Activated CD4-positive, alpha-beta memory T cell treated with anti-CD3 and anti-CD28 coated beads, Interleukin-2, amount 10 ng/mL, durations not matched to agents 7 days and 5 days (primary cell): ENCODE results near the gene ZDHHC19. TPM values are rescaled to one million over a fixed set of nuclear protein-coding genes. Genes with fewer than 3 reads are reported as not detected.
A peak's percentile ranks its signal among the peaks of the same experiment; 100 is the strongest.

Experiments
- CTCF ChIA-PET: fragments of 350-600 bp; sonication (Branson Sonifier 250); formaldehyde crosslinking; loops from one replicate; lab custom pipeline; 2021; ENCODE audit warnings: antibody characterized with exemption, inconsistent platforms; lab: Charles Lee
- POLR2A ChIA-PET: fragments of 350-600 bp; sonication (Branson Sonifier 250); formaldehyde crosslinking; loops from one replicate; lab custom pipeline; 2021; ENCODE audit warnings: antibody characterized with exemption; lab: Charles Lee
- DNase-seq: peaks from one replicate; pipeline ENCODE4 v3.0.0-alpha.2; 2020
- H3K27ac Mint-ChIP-seq: one replicate; pipeline ENCODE4 v1.8.0; 2021; ENCODE audit warnings: mild to moderate bottlenecking, mixed read lengths
- H3K27me3 Mint-ChIP-seq: one replicate; pipeline ENCODE4 v1.8.0; 2021; ENCODE audit warnings: mixed read lengths
- H3K36me3 Mint-ChIP-seq: one replicate; pipeline ENCODE4 v1.8.0; 2021; ENCODE audit warnings: low read depth, mixed read lengths
- H3K4me1 Mint-ChIP-seq: one replicate; pipeline ENCODE4 v1.8.0; 2021; ENCODE audit warnings: mixed read lengths
- H3K4me3 Mint-ChIP-seq: one replicate; pipeline ENCODE4 v1.8.0; 2021; ENCODE audit warnings: mild to moderate bottlenecking, mixed read lengths
- H3K9me3 Mint-ChIP-seq: one replicate; pipeline ENCODE4 v1.8.0; 2021; ENCODE audit warnings: mixed read lengths
- total RNA-seq, 2 experiments: library from RNA; stranded (reverse); gene quantifications; one replicate each; pipeline ENCODE4 v1.2.3, GENCODE V29; 2021

The ZDHHC19 gene
- total RNA-seq, 2 experiments from 2014 or later, result 0.63 TPM; not detected in 1

GRCh38 chr3:196163666-196164493 lies 47.3 kb downstream of the ZDHHC19 start:
- no peak for DNase-seq
- CTCF ChIA-PET, result interaction anchor here (0.6 kb wide), 1 partner anchor 91 kb away, joined by 3 read pairs; no protein-coding TSS in a partner anchor
- Mint-ChIP-seq H3K4me1 (peaks cover 24% of the 10 kb centered on the region), H3K27me3 (no peaks in the 10 kb centered on the region), H3K27ac (no peak overlapping the region), H3K4me3 (no peak overlapping the region), H3K9me3 (no peaks in the 10 kb centered on the region), H3K36me3 (no peaks in the 10 kb centered on the region)
- POLR2A ChIA-PET, result interaction anchor here (0.6 kb wide), 1 partner anchor 157 kb away, joined by 3 read pairs; no protein-coding TSS in a partner anchor

- CTCF ChIA-PET, result no interaction called here
- POLR2A ChIA-PET, result interaction anchor here (0.6 kb wide), 1 partner anchor 156 kb away, joined by 3 read pairs; no protein-coding TSS in a partner anchor
- H3K9me3 Mint-ChIP-seq, result no peaks in the 10 kb centered on the region
- DNase-seq, result no peak
- H3K4me3 Mint-ChIP-seq, result no peak overlapping the region
- no peaks in the 10 kb centered on the region for H3K36me3 Mint-ChIP-seq
- H3K4me1 Mint-ChIP-seq, result peaks cover 24% of the 10 kb centered on the region
- no peak overlapping the region for H3K27ac Mint-ChIP-seq
- H3K27me3 Mint-ChIP-seq, result no peaks in the 10 kb centered on the region
Observed at GRCh38 chr3:196163212-196163611, 48.0 kb downstream of the ZDHHC19 start.

DNA sequence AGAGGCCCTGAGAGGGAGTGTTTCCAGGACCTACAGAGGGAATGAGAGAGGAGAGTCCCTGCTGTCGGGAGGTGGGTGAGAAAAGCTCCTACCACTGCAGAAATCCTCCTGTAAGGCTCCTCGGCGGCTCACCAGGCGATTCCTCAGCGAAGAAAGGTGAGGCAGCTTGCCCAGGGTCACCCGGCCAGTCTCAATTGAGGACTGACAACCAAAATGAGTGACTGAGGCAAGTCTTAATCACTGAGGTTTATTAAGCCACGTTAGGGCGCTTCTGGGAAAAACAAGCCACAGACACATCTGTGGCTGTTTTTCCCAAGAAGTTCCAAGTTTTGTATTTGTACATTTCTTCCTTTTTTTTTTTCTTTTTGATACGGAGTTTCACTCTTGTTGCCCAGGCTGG lies 48.5 kb downstream of the ZDHHC19 start:
- H3K27me3 Mint-ChIP-seq, result no peaks in the 10 kb centered on the region
- H3K4me1 Mint-ChIP-seq, result peaks cover 21% of the 10 kb centered on the region
- no peak overlapping the region for H3K27ac Mint-ChIP-seq
- POLR2A ChIA-PET, result no interaction called here
- no peak for DNase-seq
- H3K4me3 Mint-ChIP-seq, result no peak overlapping the region
- H3K9me3 Mint-ChIP-seq, result no peaks in the 10 kb centered on the region
- CTCF ChIA-PET, result no interaction called here
- H3K36me3 Mint-ChIP-seq, result no peaks in the 10 kb centered on the region

DNA sequence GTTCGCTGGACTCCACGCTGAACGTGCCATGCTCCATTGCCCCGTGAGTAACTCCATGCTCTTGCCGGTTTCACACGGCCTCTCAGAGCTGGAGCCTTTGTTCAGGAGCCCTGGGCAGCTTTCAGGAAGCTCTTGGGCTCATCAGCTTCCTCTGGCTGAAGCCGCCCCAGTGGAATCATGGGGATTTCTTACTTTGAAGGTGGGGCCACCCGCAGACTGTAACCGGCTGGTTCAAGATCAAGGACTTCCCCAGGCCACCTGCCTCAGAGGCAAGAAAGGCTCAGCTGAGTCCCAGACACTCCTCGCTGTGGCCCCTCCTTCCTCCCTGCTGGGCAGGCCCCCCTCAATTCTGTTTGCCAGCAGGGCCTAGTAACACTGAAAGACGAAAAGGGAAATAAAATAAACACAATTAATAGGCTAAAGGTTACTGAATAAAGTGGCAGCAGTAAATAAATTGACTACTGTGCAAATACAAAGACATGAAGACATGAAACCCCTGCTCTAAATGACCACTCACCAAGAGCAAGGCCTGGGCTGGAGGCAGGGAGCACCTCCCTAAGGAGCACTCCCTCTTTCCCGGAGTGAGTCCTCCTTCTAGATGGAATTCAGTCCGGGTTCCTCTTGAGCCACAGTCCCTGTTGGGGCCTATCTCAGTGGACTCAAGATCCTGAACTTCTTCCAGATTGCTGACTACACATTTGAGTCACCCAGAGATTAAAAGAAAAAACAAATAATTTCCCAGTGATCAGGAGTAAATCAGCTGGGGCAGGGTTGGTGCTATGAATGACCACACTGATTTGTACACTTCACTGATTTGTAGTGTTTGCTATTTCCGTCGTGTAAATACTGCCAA lies 51.0 kb downstream of the ZDHHC19 start:
- Mint-ChIP-seq H3K4me3 (no peak overlapping the region), H3K27me3 (no peaks in the 10 kb centered on the region), H3K27ac (no peak overlapping the region), H3K36me3 (no peaks in the 10 kb centered on the region), H3K4me1 (peaks cover 27% of the 10 kb centered on the region), H3K9me3 (no peaks in the 10 kb centered on the region)
- peak; percentile 26 for DNase-seq
- CTCF ChIA-PET, result no interaction called here
- POLR2A ChIA-PET, result interaction anchor here (0.9 to 2.8 kb wide), 3 partner anchors 19 to 81 kb away, joined by 3 to 9 read pairs (median 3); no protein-coding TSS in a partner anchor

DNA sequence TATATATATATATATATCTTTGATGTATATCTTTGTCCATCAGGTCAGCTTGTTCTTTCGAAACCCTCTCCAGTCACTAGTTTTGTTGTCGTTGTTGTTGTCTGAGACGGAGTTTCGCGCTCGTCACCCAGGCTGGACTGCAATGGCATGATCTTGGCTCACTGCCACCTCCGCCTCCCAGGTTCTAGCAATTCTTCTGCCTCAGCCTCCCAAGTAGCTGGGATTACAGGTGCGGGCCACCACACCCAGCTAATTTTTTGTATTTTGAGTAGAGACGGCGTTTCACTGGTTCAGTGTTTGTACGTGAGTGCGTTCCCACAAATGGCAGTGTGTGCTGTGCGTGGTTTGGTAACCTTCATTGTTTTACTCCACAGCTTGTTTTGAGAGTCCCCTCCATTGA lies 51.7 kb downstream of the ZDHHC19 start:
- DNase-seq, result no peak
- Mint-ChIP-seq H3K36me3 (no peaks in the 10 kb centered on the region), H3K4me3 (no peak overlapping the region), H3K4me1 (peaks cover 32% of the 10 kb centered on the region), H3K27me3 (no peaks in the 10 kb centered on the region), H3K27ac (no peak overlapping the region), H3K9me3 (no peaks in the 10 kb centered on the region)
- ChIA-PET POLR2A (interaction anchor here (0.9 to 2.8 kb wide), 3 partner anchors 20 to 80 kb away, joined by 3 to 9 read pairs (median 3); no protein-coding TSS in a partner anchor), CTCF (no interaction called here)

DNA sequence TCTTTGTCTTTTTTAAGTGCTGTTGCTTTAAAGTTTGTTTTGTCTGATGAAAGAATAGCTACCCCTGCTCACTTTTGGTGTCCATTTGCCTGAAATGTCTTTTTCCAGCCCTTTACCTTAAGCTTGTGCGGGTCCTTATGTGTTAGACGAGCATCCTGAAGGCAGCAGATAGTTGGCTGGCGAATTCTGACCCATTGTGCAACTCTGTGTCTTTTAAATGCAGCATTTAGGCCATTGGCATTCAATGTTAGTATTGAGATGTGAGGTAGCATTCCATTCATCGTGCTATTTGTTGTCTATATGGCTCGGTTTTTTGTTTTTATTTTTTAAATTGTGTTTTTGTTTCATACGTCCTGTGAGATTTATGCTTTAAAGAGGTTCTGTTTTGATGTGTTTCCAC lies 55.0 kb downstream of the ZDHHC19 start:
- POLR2A ChIA-PET, result interaction anchor here (1.1 kb wide), 1 partner anchor 11 kb away, joined by 4 read pairs; no protein-coding TSS in a partner anchor
- Mint-ChIP-seq H3K4me1 (peaks cover 28% of the 10 kb centered on the region), H3K4me3 (no peak overlapping the region), H3K27ac (no peak overlapping the region), H3K27me3 (peaks cover 2% of the 10 kb centered on the region), H3K36me3 (no peaks in the 10 kb centered on the region), H3K9me3 (no peaks in the 10 kb centered on the region)
- DNase-seq, result no peak
- CTCF ChIA-PET, result no interaction called here

- Mint-ChIP-seq H3K36me3 (no peaks in the 10 kb centered on the region), H3K4me3 (no peak overlapping the region), H3K4me1 (peaks cover 10% of the 10 kb centered on the region), H3K27ac (no peak overlapping the region), H3K9me3 (peaks cover 9% of the 10 kb centered on the region), H3K27me3 (peaks cover 4% of the 10 kb centered on the region)
- no peak for DNase-seq
- CTCF ChIA-PET, result interaction anchor here (0.5 to 1.4 kb wide), 2 partner anchors 12 to 29 kb away, joined by 3 read pairs; no protein-coding TSS in a partner anchor
- POLR2A ChIA-PET, result no interaction called here
Observed at GRCh38 chr3:196150481-196150880, 60.7 kb downstream of the ZDHHC19 start.

DNA sequence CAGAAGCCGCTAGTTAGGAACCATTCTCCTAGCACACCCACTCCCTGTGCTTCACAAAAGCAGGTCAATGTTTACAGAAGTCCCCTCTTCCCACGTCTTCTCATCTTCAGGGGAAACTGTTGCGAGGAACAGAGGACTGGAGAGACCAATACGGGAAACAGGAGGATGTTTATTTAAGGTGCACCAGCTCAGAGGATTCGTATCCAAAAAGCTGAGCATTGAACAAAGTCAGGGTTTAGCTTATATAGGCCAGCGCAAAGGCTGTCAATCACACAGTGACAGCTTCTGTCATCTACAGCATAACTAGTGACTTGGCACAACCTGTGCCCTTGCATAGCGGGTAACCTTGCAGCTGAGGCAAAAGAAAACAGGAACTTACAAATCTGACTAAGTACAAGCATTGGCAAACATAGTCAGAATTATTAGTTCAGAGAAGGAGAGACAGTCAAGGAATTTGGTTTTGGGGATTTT lies 61.3 kb downstream of the ZDHHC19 start:
- no peak for DNase-seq
- Mint-ChIP-seq H3K27me3 (peaks cover 4% of the 10 kb centered on the region), H3K27ac (no peak overlapping the region), H3K4me3 (no peak overlapping the region), H3K4me1 (peaks cover 5% of the 10 kb centered on the region), H3K9me3 (peaks cover 9% of the 10 kb centered on the region), H3K36me3 (no peaks in the 10 kb centered on the region)
- ChIA-PET CTCF (interaction anchor here (0.5 to 1.4 kb wide), 2 partner anchors 12 to 30 kb away, joined by 3 read pairs; no protein-coding TSS in a partner anchor), POLR2A (no interaction called here)

DNA sequence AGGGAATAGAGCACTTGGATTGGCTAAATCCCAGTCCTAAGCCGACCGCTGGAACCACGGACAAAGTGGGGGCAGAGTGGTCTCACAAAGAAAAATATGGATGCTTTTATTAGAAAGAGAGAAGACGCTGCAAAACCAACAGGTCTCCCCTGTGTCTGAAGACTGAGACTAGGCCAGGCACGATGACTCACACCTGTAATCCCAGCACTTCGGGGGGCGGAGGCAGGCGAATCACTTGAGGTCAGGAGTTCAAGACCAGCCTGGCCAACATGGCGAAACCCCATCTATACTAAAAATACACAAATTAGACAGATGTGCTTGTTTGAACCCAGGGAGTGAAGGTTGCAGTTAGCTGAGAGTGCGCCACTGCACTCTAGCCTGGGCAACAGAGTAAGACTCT lies 61.8 kb downstream of the ZDHHC19 start:
- Mint-ChIP-seq H3K4me1 (peaks cover 4% of the 10 kb centered on the region), H3K36me3 (no peaks in the 10 kb centered on the region), H3K27ac (no peak overlapping the region), H3K9me3 (peaks cover 9% of the 10 kb centered on the region), H3K4me3 (no peak overlapping the region), H3K27me3 (peaks cover 3% of the 10 kb centered on the region)
- CTCF ChIA-PET, result interaction anchor here (1.4 kb wide), 1 partner anchor 30 kb away, joined by 3 read pairs; no protein-coding TSS in a partner anchor
- POLR2A ChIA-PET, result no interaction called here
- no peak for DNase-seq

Other genes with a start within 250 kb of the ZDHHC19 start
- 100 to 1,000 TPM; 326 to 330 TPM for gene TFRC, start 129.3 kb downstream of the ZDHHC19 start, total RNA-seq
- gene SLC51A, start 5.1 kb upstream of the ZDHHC19 start, total RNA-seq, result not detected
- gene PCYT1A, start 76.3 kb upstream of the ZDHHC19 start, total RNA-seq, result 10 to 100 TPM; 73.3 to 74.9 TPM
- 10 to 100 TPM; 21.1 to 24.0 TPM for gene DYNLT2B, start 106.8 kb upstream of the ZDHHC19 start, total RNA-seq
- gene TM4SF19, start 127.0 kb upstream of the ZDHHC19 start, total RNA-seq, result not detected
- gene UBXN7, start 221.0 kb upstream of the ZDHHC19 start, total RNA-seq, result 10 to 100 TPM; 55.9 to 60.5 TPM